AG04450 (cell line): ENCODE results near the gene CBARP. TPM values are rescaled to one million over a fixed set of nuclear protein-coding genes. Genes with fewer than 3 reads are reported as not detected.
A peak's percentile ranks its signal among the peaks of the same experiment; 100 is the strongest.

Experiments used
- CTCF ChIA-PET: fragments of 300-600, 350-600 bp; formaldehyde crosslinking; extraction: SDS; loops from one replicate; lab custom pipeline; 2022; ENCODE audit warnings: antibody characterized with exemption, inconsistent platforms; lab: Charles Lee
- POLR2A ChIA-PET: fragments of 350-600 bp; formaldehyde crosslinking; extraction: SDS; loops from one replicate; lab custom pipeline; 2021; ENCODE audit warnings: antibody characterized with exemption, inconsistent platforms; lab: Yijun Ruan, JAX
- DNase-seq: peaks from one replicate; pipeline ENCODE4 v3.0.0-alpha.2; 2011; ENCODE audit warnings: low read depth, low spot score
- H3K27ac ChIP-seq: one replicate; pipeline ENCODE4 v1.5.1; 2012; ENCODE audit warnings: low read depth, low read length, control low read depth
- H3K27me3 ChIP-seq: one replicate; pipeline ENCODE4 v1.6.0; 2012; ENCODE audit warnings: low read length; ENCODE audit not compliant: control insufficient read depth, insufficient read depth
- H3K4me3 ChIP-seq: 2 replicates; pipeline ENCODE4 v1.5.1; 2011; ENCODE audit warnings: mild to moderate bottlenecking, low read depth, low read length, control low read depth
- H3K9me3 ChIP-seq: 2 replicates; pipeline ENCODE4 v1.5.1; 2012; ENCODE audit warnings: low read length; ENCODE audit not compliant: control insufficient read depth, insufficient read depth
- CTCF ChIP-seq: IDR thresholded peaks from 2 replicates; pipeline ENCODE4 v1.5.1; 2011; ENCODE audit warnings: low read depth, low read length, control low read depth, inconsistent platforms
- polyA plus RNA-seq: library from polyadenylated mRNA; depleted of rRNA; stranded (reverse); fragments of >200 nt; gene quantifications from 2 replicates; pipeline ENCODE4 v1.2.3, GENCODE V29; 2011

The CBARP gene
- polyA plus RNA-seq, 1 experiment: 1.1 TPM

GRCh38 chr19:1266916-1267476 lies 29.2 kb upstream of the CBARP start:
- CTCF ChIA-PET: interaction anchor here (0.6 to 5.0 kb wide), 11 partner anchors 9 to 259 kb away, joined by 3 to 224 read pairs (median 4); partner anchors contain the start of gene ATP5F1D
- POLR2A ChIA-PET: interaction anchor here (0.8 to 7.1 kb wide), 11 partner anchors 8 to 245 kb away, joined by 3 to 241 read pairs (median 5); partner anchors contain the start of genes ABCA7, ATP5F1D, FAM174C and RNU6-2
- TF ChIP-seq CTCF: peak; percentile 74
- Histone ChIP-seq H3K4me3 (peak overlapping the region; percentile 60), H3K9me3 (no peaks in the 10 kb centered on the region; the same call in 1 of the 2 replicates), H3K27ac (no peak overlapping the region), H3K27me3 (no peaks in the 10 kb centered on the region)
- DNase-seq: no peak

DNA sequence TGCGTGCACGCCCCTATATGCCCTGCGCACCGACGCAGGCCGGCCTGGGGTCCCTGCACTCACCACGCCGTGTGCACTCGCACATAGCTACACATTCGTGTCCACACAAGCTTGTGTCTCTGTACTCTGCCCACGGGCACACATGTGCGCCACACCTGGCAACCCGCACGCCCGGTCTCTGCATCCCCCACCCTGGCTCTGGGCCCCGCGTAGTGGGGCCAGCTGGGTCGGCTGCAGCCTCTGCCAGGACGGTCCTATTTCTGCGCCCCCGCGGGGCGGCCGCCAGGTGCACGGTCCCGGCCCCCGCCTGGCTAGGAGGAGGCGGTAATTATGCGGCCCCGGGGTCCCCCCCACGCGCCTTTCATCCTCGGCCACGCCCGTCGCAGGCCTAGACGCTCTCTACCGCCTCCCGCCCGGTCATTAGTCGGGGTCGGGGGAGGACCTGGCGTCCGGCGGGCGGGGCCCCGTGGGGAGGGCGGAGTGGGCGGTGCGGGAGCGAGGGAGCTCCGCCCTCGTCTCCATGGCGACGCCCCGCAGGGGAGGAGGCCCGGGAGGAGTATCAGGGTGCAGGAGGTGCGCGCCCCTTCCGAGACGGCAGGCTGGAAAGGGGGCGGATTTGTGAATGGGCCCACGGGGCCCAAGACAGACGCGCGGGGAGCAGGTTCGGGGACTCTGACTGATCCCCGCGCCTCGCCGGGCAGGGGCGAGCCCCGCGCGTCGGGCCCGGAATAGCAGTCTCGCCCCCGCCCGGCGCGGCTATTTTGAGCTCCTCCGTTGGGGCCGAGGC lies 28.5 kb upstream of the CBARP start:
- Histone ChIP-seq H3K4me3 (peak overlapping the region; percentile 60), H3K27ac (peak overlapping the region; percentile 86), H3K9me3 (no peaks in the 10 kb centered on the region; the same call in 1 of the 2 replicates), H3K27me3 (no peaks in the 10 kb centered on the region)
- TF ChIP-seq CTCF: no peak
- DNase-seq: no peak
- ChIA-PET POLR2A (interaction anchor here (0.5 to 7.1 kb wide), 13 partner anchors 9 to 272 kb away, joined by 3 to 241 read pairs (median 5); partner anchors contain the start of genes ABCA7, ATP5F1D, FAM174C and RNU6-2), CTCF (interaction anchor here (0.6 to 5.0 kb wide), 10 partner anchors 8 to 63 kb away, joined by 3 to 224 read pairs (median 4); partner anchors contain the start of gene ATP5F1D)

- peak overlapping the region; percentile 86 for H3K27ac ChIP-seq
- DNase-seq: no peak
- TF ChIP-seq CTCF: no peak
- peak overlapping the region; percentile 39 for H3K4me3 ChIP-seq
- POLR2A ChIA-PET: interaction anchor here (0.5 to 7.1 kb wide), 4 partner anchors 11 to 273 kb away, joined by 7 to 241 read pairs (median 131); no protein-coding TSS in a partner anchor
- no peaks in the 10 kb centered on the region for H3K27me3 ChIP-seq
- H3K9me3 ChIP-seq: no peaks in the 10 kb centered on the region; the same call in 1 of the 2 replicates
- CTCF ChIA-PET: interaction anchor here (1.3 to 5.0 kb wide), 3 partner anchors 10 to 22 kb away, joined by 10 to 224 read pairs (median 13); partner anchors contain the start of gene ATP5F1D
These were observed 27.9 kb upstream of the CBARP start for GRCh38 chr19:1265615-1266128.

GRCh38 chr19:1264801-1265614 lies 27.2 kb upstream of the CBARP start:
- Histone ChIP-seq H3K9me3 (no peaks in the 10 kb centered on the region; the same call in 1 of the 2 replicates), H3K27me3 (no peaks in the 10 kb centered on the region), H3K27ac (peak overlapping the region; percentile 86), H3K4me3 (peak overlapping the region; percentile 17; the same call in 1 of the 2 replicates)
- POLR2A ChIA-PET: interaction anchor here (3.0 to 7.1 kb wide), 3 partner anchors 10 to 21 kb away, joined by 25 to 241 read pairs (median 237); no protein-coding TSS in a partner anchor
- CTCF ChIA-PET: interaction anchor here (1.3 to 5.0 kb wide), 2 partner anchors 20 to 21 kb away, joined by 8 to 224 read pairs; partner anchors contain the start of gene ATP5F1D
- no peak for TF ChIP-seq CTCF
- no peak for DNase-seq
